GM19372 (cell line): ENCODE data around the gene KRT5.
"Not testable (repeated sequence)": the region's sequence is repeated elsewhere in the genome, so short reads cannot be mapped to it uniquely, and the experiment has no call there.

ENCODE experiments used
- ATAC-seq: cut with Tn5 transposase; IDR thresholded peaks from one replicate; pipeline ENCODE4 v1.9.1; 2021; ENCODE audit warnings: mild to moderate bottlenecking, low read depth, moderate library complexity; ENCODE audit not compliant: unreplicated experiment

Gene KRT5

GRCh38 chr12:52522346-52523011 lies 2.3 kb upstream of the KRT5 start:
- no peak for ATAC-seq

DNA sequence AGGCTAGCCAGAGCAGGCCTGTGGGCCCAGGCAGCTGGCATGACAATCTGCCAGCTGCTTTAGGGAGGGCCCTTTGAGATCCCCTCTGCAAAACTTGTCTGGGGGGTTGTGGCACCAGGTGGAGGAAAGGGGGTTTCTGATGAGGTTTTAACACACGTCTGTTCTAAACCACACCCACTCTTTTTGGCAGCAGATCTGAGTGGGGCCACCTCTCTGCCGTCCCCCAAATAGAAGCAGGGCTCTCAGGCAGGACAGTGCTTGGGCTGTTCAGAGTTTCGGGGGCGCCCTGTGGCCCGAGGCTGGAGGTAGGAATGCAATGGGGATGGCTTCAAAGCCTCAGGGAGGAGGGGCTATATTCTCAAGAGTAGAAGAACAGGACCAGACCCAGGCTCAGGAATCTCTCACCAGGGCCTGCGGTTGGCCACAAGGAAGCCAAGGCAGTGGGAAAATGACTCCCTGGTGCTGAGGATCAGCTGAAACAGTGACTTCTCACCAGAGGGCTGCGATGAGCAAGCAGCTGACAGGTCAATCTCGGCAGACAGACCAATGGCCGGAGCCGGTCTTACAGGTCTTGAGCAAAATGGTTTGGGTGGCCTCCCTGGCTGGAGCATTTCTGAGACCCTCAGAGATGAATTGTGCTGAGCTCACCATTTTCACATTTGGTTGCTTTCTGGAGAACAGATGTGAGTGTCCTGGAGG lies 1.5 kb upstream of the KRT5 start:
- no peak for ATAC-seq

DNA sequence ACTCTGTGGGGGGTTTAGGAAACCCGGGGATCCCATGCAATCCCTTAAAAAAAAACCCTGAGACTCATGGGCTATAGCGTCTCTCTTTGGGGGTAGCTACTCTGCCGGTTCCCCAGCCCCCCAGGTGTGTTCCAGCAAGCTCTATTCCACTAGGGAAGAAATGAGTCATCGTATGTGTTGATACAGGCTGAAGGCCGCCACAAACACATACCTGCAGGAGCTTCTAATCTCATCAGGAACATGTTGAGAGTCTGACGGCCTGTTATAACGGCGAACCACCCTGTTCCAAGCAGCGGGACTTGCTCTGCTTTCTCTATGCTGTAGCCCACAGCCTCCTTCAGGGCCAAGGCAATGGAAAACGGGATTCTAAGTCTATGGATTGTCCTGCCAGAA lies 977 bp upstream of the KRT5 start:
- no peak for ATAC-seq

GRCh38 chr12:52519387-52519703 lies 849 bp downstream of the KRT5 start:
- no peak for ATAC-seq

GRCh38 chr12:52518574-52519386 lies 1.4 kb downstream of the KRT5 start:
- no peak for ATAC-seq

GRCh38 chr12:52517888-52518287 lies 2.3 kb downstream of the KRT5 start:
- no peak for ATAC-seq

DNA sequence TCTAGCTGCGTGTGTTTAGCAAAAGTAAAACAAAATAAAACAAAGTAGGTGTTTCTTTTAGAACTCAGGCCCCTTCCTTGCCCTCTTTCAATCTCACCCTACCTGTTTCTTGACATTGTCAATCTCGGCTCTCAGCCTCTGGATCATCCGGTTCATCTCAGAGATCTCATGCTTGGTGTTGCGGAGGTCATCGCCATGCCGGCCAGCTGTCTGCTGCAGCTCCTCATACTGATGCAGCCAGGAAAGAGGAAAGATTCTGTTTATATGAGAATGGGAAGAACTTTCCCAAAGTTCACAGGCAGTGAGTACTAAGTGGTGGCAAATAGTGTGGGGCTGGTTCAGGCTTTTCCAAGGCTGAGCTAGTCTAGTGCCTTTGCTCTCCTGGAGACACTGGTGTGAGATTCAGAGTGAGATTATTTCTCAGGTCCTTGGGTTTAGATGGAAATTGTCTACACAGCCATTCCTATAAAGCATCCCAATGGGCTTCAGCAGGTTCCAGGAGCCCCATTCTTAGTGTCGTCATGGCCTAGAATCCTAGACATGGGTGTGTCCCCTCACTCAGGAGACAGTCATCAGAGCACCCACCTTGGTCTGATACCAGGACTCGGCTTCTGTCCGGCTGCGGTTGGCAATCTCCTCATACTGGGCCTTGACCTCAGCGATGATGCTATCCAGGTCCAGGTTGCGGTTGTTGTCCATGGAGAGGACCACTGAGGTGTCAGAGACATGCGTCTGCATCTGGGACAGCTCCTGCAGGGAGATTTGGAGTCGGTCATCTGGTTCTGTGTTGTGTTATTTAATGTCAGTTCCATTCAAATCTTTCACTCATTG lies 3.0 kb downstream of the KRT5 start:
- ATAC-seq = no peak

DNA sequence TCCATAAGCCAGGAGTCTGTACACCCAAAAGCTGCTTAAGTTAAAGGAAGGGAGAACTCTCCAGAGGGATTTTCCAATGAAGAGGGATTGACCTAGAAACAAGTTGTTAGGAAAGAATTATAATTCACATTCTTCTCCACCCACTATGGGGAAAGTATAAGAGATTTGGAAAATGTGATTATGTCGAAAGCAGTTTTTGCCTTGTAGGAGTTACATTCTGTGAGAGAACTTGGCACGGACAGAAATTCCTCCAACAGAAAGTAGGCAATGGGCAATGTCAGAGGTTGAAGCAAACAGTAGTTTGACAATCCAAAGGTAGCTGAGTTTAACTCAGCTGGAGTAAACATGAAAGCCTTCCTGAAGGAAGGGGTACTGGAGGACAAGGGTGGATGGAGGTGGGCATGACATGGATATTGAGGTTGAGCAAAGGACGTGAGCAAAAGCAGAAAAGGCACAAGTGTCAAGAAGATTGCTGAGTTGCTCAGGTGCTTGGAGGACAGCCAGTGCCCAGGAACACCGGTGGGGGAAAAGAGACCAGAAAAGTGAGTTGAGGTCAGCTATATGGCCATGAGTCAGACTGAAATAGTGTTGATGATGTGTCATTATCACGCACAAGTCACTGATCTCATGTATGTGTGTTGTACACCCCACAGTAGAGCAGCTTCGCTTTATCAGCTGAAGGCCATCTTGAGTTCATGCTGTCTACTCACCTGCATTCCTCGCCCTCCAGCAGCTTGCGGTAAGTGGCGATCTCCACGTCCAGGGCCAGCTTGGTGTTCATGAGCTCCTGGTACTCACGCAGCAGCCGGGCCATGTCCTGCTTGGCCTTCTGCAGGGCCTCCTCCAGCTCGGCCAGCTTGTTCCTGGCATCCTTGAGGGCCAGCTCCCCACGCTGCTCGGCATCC lies 4.0 kb downstream of the KRT5 start:
- no peak for ATAC-seq

- no peak for ATAC-seq
Measured at GRCh38 chr12:52515319-52515646, 4.9 kb downstream of the KRT5 start.

DNA sequence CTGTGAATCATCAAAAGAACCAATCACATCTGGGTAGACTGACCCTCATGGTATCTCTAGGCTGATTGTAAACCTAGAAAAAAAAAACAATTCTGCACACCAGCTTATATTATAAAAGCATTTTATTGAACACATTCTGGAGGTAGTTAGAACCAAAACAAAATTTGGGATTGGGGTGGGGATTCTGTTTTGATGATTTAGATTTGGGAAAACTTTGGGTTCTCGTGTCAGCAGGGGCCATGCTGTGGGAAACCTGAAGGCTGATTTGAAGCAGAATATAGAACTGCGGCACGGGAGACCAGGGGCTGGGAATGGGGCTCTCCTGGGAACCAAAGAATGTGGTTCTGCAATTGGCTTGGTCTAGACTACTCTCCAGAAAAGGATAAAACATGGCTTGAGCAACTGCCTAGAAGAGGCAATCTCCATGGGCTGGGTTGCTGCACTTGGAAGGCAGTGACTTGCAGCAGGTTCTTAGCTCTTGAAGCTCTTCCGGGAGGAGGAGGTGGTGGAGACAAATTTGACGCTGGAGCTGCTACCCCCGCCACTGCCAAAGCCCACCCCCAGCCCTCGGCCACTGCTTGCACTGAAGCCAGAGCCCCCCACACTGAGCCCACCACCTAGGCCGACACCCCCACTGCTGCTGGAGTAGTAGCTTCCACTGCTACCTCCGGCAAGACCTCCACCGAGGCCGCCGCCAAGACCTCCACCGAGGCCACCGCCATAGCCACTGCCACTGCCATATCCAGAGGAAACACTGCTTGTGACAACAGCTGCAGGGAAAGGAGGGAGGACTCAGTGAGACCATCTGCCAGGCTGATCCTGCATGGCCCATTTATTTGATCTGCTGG lies 5.5 kb downstream of the KRT5 start:
- no peak for ATAC-seq

GRCh38 chr12:52513736-52514135 lies 6.5 kb downstream of the KRT5 start:
- no peak for ATAC-seq

DNA sequence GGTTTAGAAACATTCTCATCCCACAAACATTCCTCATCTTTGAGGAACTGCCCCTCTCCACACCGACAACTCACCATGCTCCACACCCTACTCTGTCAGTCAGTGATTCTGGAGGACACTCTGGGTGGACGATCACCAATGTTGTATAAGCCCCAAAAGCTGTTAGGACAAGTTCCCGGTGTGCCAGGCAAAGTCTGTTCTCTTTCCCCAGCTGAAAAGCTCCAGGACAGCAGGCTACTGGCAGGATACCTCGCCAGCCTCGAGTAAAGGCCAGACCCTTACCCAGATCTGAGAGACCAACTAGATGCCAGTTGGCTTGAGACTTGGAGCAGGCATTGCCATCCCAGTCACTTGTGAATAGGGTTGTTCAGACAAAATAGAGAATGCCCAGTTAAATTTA lies 12.0 kb downstream of the KRT5 start:
- no peak for ATAC-seq

GRCh38 chr12:52506858-52507715 lies 13.1 kb downstream of the KRT5 start:
- ATAC-seq = no peak

GRCh38 chr12:52502877-52503276 lies 17.3 kb downstream of the KRT5 start:
- no peak for ATAC-seq

DNA sequence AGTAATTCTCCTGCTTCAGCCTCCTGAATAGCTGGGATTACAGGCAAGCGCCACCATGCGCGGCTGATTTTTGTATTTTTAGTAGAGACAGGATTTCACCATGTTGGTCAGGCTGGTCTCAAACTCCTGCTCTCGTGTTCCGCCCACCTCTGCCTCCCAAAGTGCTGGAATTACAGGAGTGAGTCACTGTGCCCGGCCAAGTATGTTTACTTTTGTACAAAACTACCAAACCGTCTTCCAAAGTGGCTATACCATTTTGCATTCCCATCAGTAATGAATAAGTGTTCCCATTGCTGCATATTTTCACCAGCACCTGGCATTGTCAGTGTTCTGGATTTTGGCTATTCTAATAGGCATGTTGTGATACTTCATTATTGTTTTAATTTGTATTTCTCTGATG lies 18.7 kb downstream of the KRT5 start:
- ATAC-seq = no peak

DNA sequence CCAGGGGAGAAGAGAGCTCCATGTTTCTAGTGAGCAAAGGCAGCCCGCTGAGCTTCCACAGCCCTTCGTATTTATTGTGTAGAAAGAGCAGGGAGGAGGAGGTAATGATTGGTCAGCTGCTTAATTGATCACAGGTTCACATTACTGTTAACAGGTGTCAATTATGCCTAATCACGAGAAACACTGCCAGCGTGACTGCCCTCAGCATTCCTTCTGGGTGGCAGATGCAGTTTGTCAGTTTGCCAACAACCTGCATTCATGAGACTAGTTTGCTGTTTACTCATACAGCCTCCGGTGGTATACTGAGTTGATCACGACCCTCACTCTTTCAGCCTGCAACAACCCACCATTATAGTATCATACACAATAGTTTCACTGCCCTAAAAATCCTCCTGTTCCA lies 19.6 kb downstream of the KRT5 start:
- ATAC-seq = not testable (repeated sequence)

DNA sequence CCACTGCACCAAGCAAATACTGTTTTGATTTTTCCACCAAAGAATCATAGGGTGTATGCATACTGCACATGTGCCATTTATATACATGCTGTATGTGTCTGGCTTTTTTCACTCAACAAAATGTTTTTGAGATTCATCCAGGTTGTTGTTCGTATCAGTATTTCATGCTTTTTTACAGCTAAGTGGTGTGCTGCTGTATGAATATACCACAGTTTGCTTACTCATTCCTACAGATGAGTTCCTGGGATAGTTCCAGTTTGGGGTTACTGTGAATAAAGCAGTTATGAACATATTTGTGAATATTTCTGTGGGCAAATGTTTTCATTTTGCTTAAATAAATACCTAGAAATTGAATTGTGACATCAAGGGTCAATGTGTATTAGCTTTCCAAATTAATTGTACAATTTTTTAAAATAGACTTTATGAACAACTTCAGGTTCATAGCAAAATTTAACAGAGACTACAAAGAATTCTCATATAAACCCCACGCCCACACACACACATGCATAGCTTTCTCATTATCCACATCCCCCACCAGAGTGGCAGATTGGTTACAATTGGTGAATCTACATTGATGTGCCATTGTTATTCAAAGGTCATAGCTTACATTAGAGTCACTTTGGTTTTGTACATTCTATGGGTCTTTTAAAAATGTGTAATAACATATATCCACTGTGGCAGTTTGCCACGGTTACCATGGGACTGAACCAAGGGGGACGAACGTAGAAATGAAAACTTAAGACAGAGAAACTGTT lies 20.2 kb downstream of the KRT5 start:
- no peak for ATAC-seq
